Colonic mucosa (tissue), 4 donors: Measurements from ENCODE around the gene BACE1. TPM values are rescaled to one million over a fixed set of nuclear protein-coding genes. Genes with fewer than 3 reads are reported as not detected.

Experiments used
- DNase-seq: peaks from one replicate; pipeline ENCODE4 v3.0.0-alpha.2; 2020
- H3K27ac ChIP-seq: fragments of 200-600 bp; one replicate; pipeline ENCODE4 v1.8.0; 2021
- H3K27me3 ChIP-seq: fragments of 200-600 bp; one replicate; pipeline ENCODE4 v1.8.0; 2021
- H3K36me3 ChIP-seq: fragments of 200-600 bp; one replicate; pipeline ENCODE4 v1.8.0; 2021
- H3K4me1 ChIP-seq: fragments of 200-600 bp; one replicate; pipeline ENCODE4 v1.8.0; 2021; ENCODE audit warnings: mild to moderate bottlenecking
- H3K4me3 ChIP-seq: fragments of 200-600 bp; one replicate; pipeline ENCODE4 v1.8.0; 2021
- H3K9ac ChIP-seq, 2 donors: one replicate each; pipeline ENCODE4 v1.7.0; 2013; ENCODE audit warnings: control low read depth in 2 of 2, low read depth in 2 of 2, low read length in 2 of 2
- H3K9me3 ChIP-seq: fragments of 200-600 bp; one replicate; pipeline ENCODE4 v1.8.0; 2021
- intact Hi-C: fragments of 100-400 bp; cut with DNase I; formaldehyde crosslinking; loops from one replicate; pipeline ENCODE4 v1.14.1; 2022
- total RNA-seq, 2 donors: library from RNA; stranded (reverse); fragmentation: NEBNext Ultra II Directional in 1 of 2; extraction: Animal tissue kit (Norgen Biotek cat#: 25700) in 1 of 2; gene quantifications; one replicate each; pipeline ENCODE4 v1.2.1, GENCODE V29; 2021
- TF ChIP-seq, protein P1 (sequence below): fragments of 200-600 bp; IDR thresholded peaks from one replicate; pipeline ENCODE4 v1.8.0; 2022; ENCODE audit warnings: antibody characterized with exemption, mild to moderate bottlenecking
- donor health status: healthy.
- donor health status: DM: no; HTN: no; CAD: no.
- donor health status: DM: no; HTN: no; CAD: no.

The BACE1 gene
- total RNA-seq, 2 donors from 2014 or later: 11.1 to 11.5 TPM

GRCh38 chr11:117284053-117284452, 32.0 kb downstream of the BACE1 start:
- no peak overlapping the region for H3K27ac ChIP-seq
- H3K4me3 ChIP-seq: no peak overlapping the region
- no peaks in the 10 kb centered on the region for H3K9me3 ChIP-seq
- no peak for DNase-seq
- H3K36me3 ChIP-seq: no peaks in the 10 kb centered on the region
- no peak overlapping the region for H3K9ac ChIP-seq
- TF ChIP-seq, protein P1, sequence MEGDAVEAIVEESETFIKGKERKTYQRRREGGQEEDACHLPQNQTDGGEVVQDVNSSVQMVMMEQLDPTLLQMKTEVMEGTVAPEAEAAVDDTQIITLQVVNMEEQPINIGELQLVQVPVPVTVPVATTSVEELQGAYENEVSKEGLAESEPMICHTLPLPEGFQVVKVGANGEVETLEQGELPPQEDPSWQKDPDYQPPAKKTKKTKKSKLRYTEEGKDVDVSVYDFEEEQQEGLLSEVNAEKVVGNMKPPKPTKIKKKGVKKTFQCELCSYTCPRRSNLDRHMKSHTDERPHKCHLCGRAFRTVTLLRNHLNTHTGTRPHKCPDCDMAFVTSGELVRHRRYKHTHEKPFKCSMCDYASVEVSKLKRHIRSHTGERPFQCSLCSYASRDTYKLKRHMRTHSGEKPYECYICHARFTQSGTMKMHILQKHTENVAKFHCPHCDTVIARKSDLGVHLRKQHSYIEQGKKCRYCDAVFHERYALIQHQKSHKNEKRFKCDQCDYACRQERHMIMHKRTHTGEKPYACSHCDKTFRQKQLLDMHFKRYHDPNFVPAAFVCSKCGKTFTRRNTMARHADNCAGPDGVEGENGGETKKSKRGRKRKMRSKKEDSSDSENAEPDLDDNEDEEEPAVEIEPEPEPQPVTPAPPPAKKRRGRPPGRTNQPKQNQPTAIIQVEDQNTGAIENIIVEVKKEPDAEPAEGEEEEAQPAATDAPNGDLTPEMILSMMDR: no peak
- intact Hi-C loops: no loop called here
- H3K27me3 ChIP-seq: no peaks in the 10 kb centered on the region
- H3K4me1 ChIP-seq: no peaks in the 10 kb centered on the region

- H3K9me3 ChIP-seq: no peaks in the 10 kb centered on the region
- no peaks in the 10 kb centered on the region for H3K36me3 ChIP-seq
- H3K4me3 ChIP-seq: no peak overlapping the region
- no peak overlapping the region for H3K9ac ChIP-seq
- TF ChIP-seq, protein P1: no peak
- no peaks in the 10 kb centered on the region for H3K4me1 ChIP-seq
- DNase-seq: no peak
- no peaks in the 10 kb centered on the region for H3K27me3 ChIP-seq
- intact Hi-C loops: no loop called here
- no peak overlapping the region for H3K27ac ChIP-seq
These were observed 33.1 kb downstream of the BACE1 start for GRCh38 chr11:117282956-117283355.

- Histone ChIP-seq H3K27ac (no peak overlapping the region), H3K27me3 (no peaks in the 10 kb centered on the region), H3K9ac (no peak overlapping the region), H3K36me3 (no peaks in the 10 kb centered on the region), H3K9me3 (no peaks in the 10 kb centered on the region), H3K4me1 (no peaks in the 10 kb centered on the region), H3K4me3 (no peak overlapping the region)
- intact Hi-C loops: no loop called here
- TF ChIP-seq, protein P1: no peak
- DNase-seq: no peak
These were observed 34.2 kb downstream of the BACE1 start for GRCh38 chr11:117281869-117282268.

- no peak for DNase-seq
- TF ChIP-seq, protein P1: no peak
- no peak overlapping the region for H3K4me3 ChIP-seq
- H3K9me3 ChIP-seq: no peaks in the 10 kb centered on the region
- H3K4me1 ChIP-seq: no peaks in the 10 kb centered on the region
- H3K27ac ChIP-seq: no peak overlapping the region
- intact Hi-C loops: no loop called here
- H3K27me3 ChIP-seq: no peaks in the 10 kb centered on the region
- no peak overlapping the region for H3K9ac ChIP-seq
- no peaks in the 10 kb centered on the region for H3K36me3 ChIP-seq
These were observed 34.9 kb downstream of the BACE1 start for GRCh38 chr11:117281159-117281558.

- no peaks in the 10 kb centered on the region for H3K36me3 ChIP-seq
- no peak for DNase-seq
- no peak overlapping the region for H3K9ac ChIP-seq
- no peaks in the 10 kb centered on the region for H3K27me3 ChIP-seq
- TF ChIP-seq, protein P1: no peak
- intact Hi-C loops: no loop called here
- no peaks in the 10 kb centered on the region for H3K4me1 ChIP-seq
- no peak overlapping the region for H3K4me3 ChIP-seq
- H3K27ac ChIP-seq: no peak overlapping the region
- H3K9me3 ChIP-seq: no peaks in the 10 kb centered on the region
These were observed 36.2 kb downstream of the BACE1 start for GRCh38 chr11:117279711-117280376.
